Measurements from ENCODE around the gene ATP11C. TPM values are rescaled to one million over a fixed set of nuclear protein-coding genes. Genes with fewer than 3 reads are reported as not detected.
A peak's percentile ranks its signal among the peaks of the same experiment; 100 is the strongest.

Gene ATP11C
- total RNA-seq, 4 donors from 2014 or later = 20.4 to 33.3 (median 27.3) TPM

- TF ChIP-seq POLR2AphosphoS5 (IDR thresholded peaks at IDR 0.05) (no peak), POLR2A (IDR thresholded peaks at IDR 0.05) (no peak), EP300 (IDR thresholded peaks at IDR 0.05) (no peak), CTCF (IDR thresholded peaks at IDR 0.05) (no peak)
- WGBS, 2 donors (ENCODE audit: low coverage in 1 of 2) = 39 to 64% methylated on average over 3 of the region's 3 CpGs
- Histone ChIP-seq H3K4me3 (no peak overlapping the region), H3K4me1 (no peaks in the 10 kb centered on the region), H3K9me3 (no peaks in the 10 kb centered on the region), H3K27me3 (no peaks in the 10 kb centered on the region), H3K36me3 (no peaks in the 10 kb centered on the region), H3K27ac (no peak overlapping the region)
- ATAC-seq = no peak
Measured at GRCh38 chrX:139949703-139950102, 16.9 kb upstream of the ATP11C start.

- 38 to 82% methylated on average over 3 of the region's 3 CpGs for WGBS, 2 donors (ENCODE audit: low coverage in 1 of 2)
- H3K4me3 ChIP-seq = no peak overlapping the region
- TF ChIP-seq POLR2A (IDR thresholded peaks at IDR 0.05) = no peak
- TF ChIP-seq CTCF (IDR thresholded peaks at IDR 0.05) = no peak
- TF ChIP-seq EP300 (IDR thresholded peaks at IDR 0.05) = no peak
- no peak for TF ChIP-seq POLR2AphosphoS5 (IDR thresholded peaks at IDR 0.05)
- no peaks in the 10 kb centered on the region for H3K27me3 ChIP-seq
- no peaks in the 10 kb centered on the region for H3K9me3 ChIP-seq
- no peaks in the 10 kb centered on the region for H3K36me3 ChIP-seq
- no peak for ATAC-seq
- no peaks in the 10 kb centered on the region for H3K4me1 ChIP-seq
- H3K27ac ChIP-seq = no peak overlapping the region
Measured at GRCh38 chrX:139945075-139945474, 12.2 kb upstream of the ATP11C start.

- no peak for ATAC-seq
- H3K4me3 ChIP-seq = no peak overlapping the region
Measured at GRCh38 chrX:139936259-139936658, 3.4 kb upstream of the ATP11C start.

GRCh38 chrX:139933904-139934303 is 1.1 kb upstream of the ATP11C start:
- 40 to 57% methylated on average over 1 to 15 of the region's 15 CpGs for WGBS, 2 donors (ENCODE audit: low coverage in 1 of 2)
- TF ChIP-seq CTCF (IDR thresholded peaks at IDR 0.05) = no peak
- no peak for TF ChIP-seq POLR2AphosphoS5 (IDR thresholded peaks at IDR 0.05)
- TF ChIP-seq EP300 (IDR thresholded peaks at IDR 0.05) = no peak
- no peak for TF ChIP-seq POLR2A (IDR thresholded peaks at IDR 0.05)
- peaks cover 0 to 7% (median 0%) of the 10 kb centered on the region in 3 donors for H3K4me1 ChIP-seq
- H3K9me3 ChIP-seq = no peaks in the 10 kb centered on the region
- H3K4me3 ChIP-seq = peak overlapping the region; percentile 82 to 95
- H3K27me3 ChIP-seq = no peaks in the 10 kb centered on the region
- H3K36me3 ChIP-seq = no peaks in the 10 kb centered on the region
- no peak for ATAC-seq
- peak overlapping the region; percentile 97 to 99 (median 98) for H3K27ac ChIP-seq

More at GRCh38 chrX:139936259-139936658, 3.4 kb upstream of the ATP11C start:
- Histone ChIP-seq H3K4me1 (peaks cover 0 to 7% (median 0%) of the 10 kb centered on the region in 3 donors), H3K36me3 (no peaks in the 10 kb centered on the region), H3K27ac (no peak overlapping the region), H3K9me3 (no peaks in the 10 kb centered on the region), H3K27me3 (no peaks in the 10 kb centered on the region)
- TF ChIP-seq POLR2AphosphoS5 (IDR thresholded peaks at IDR 0.05) (no peak), CTCF (IDR thresholded peaks at IDR 0.05) (no peak), POLR2A (IDR thresholded peaks at IDR 0.05) (no peak), EP300 (IDR thresholded peaks at IDR 0.05) (no peak)

GRCh38 chrX:139932073-139932900 is 566 bp downstream of the ATP11C start:
- Histone ChIP-seq H3K36me3 (no peaks in the 10 kb centered on the region), H3K4me1 (peaks cover 0 to 7% (median 0%) of the 10 kb centered on the region in 3 donors), H3K27ac (peak overlapping the region; percentile 97 to 99 (median 98)), H3K27me3 (no peaks in the 10 kb centered on the region), H3K9me3 (no peaks in the 10 kb centered on the region), H3K4me3 (peak overlapping the region; percentile 82 to 95)
- no peak for TF ChIP-seq CTCF (IDR thresholded peaks at IDR 0.05)
- peak; percentile 17 to 18 for TF ChIP-seq POLR2A (IDR thresholded peaks at IDR 0.05)
- ATAC-seq = peak; percentile 57
- 11% methylated on average over 11 of the region's 109 CpGs; no CpG with 5 or more reads in 1 of the 2 donors for WGBS, 2 donors (ENCODE audit: low coverage in 1 of 2)

Data from gastroesophageal sphincter (tissue), 4 donors.